Mesothelial cell of epicardium (in vitro differentiated cells): ENCODE measurements around the gene FAM124A. TPM values are rescaled to one million over a fixed set of nuclear protein-coding genes. Genes with fewer than 3 reads are reported as not detected.

ENCODE experiments used
- DNase-seq, 2 experiments: peaks; one replicate each; pipeline ENCODE4 v3.0.0; 2021; ENCODE audit warnings: low spot score in 2 of 2; ENCODE audit not compliant: unreplicated experiment in 2 of 2
- H3K27ac Mint-ChIP-seq: 2 replicates; pipeline ENCODE4 v1.8.0; 2021; ENCODE audit warnings: mixed read lengths
- H3K27me3 Mint-ChIP-seq: 2 replicates; pipeline ENCODE4 v1.8.0; 2021; ENCODE audit warnings: low read depth, mixed read lengths
- H3K36me3 Mint-ChIP-seq: 2 replicates; pipeline ENCODE4 v1.8.0; 2021; ENCODE audit warnings: mixed read lengths
- H3K4me1 Mint-ChIP-seq: 2 replicates; pipeline ENCODE4 v1.8.0; 2021; ENCODE audit warnings: mixed read lengths
- H3K4me3 Mint-ChIP-seq: 2 replicates; pipeline ENCODE4 v1.8.0; 2021; ENCODE audit warnings: mild to moderate bottlenecking, moderate library complexity, mixed read lengths
- H3K9me3 Mint-ChIP-seq: 2 replicates; pipeline ENCODE4 v1.8.0; 2021; ENCODE audit warnings: mixed read lengths
- total RNA-seq: library from RNA; stranded (reverse); gene quantifications from 3 replicates; pipeline ENCODE4 v1.2.1, GENCODE V29; 2021
- TF ChIP-seq, protein P1 (sequence below): fragments of 200-600 bp; sonication (generic); IDR thresholded peaks from one replicate; pipeline ENCODE4 v1.5.0; 2021; ENCODE audit warnings: antibody characterized with exemption; ENCODE audit not compliant: unreplicated experiment

Gene FAM124A, protein sequence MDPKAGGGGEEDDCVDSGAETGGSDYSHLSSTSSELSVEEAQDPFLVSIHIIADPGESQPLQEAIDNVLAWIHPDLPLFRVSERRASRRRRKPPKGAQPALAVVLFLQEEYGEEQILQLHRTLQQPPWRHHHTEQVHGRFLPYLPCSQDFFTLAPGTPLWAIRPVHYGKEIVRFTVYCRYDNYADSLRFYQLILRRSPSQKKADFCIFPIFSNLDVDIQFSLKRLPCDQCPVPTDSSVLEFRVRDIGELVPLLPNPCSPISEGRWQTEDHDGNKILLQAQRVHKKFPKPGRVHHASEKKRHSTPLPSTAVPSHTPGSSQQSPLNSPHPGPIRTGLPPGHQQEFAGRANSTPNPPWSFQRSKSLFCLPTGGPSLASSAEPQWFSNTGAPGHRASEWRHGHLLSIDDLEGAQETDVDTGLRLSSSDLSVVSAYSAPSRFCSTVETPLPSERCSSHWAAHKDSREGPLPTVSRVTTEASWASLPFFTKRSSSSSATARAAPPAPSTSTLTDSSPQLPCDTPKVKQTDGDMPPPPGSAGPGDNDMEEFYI
- total RNA-seq, result 0.66 to 0.91 TPM (median 0.78 TPM) in 3 replicates

DNA sequence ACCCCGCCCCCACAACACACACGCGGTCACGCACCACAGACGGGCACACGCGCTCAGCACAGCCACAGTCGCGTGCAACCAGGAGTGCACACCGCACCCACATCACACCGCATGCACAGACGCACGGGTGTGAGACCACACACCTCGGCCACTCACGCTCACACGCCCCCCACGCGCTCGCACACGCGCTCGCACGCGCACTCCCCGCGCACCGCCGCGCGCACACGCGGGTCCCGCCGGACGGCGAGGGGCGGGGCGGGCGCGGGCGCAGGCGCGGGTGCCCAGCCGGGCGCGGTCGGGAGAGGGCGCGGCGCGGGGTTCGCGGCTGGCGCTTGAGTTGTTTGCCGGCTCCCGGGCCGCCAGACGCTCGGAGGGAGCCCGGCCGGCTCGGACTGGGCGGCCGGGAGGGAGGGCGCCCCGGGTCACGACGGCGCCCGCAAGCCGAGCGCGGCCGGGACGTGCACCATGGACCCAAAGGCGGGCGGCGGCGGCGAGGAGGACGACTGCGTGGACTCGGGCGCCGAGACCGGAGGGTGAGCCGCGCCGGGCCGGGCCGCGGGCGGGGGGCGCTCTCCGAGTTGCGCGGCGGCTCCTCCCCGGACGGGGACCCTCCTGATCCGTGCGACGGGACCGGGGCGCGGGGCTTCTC, at the start of gene FAM124A:
Gene FAM124A, plus strand, starts transcription at position 362 of the 649 bp plus-strand sequence. Its CDS starts 104 bp downstream, at position 466.
- H3K4me3 Mint-ChIP-seq, result peak within 1 kb of the TSS; percentile 74
- no peak within 1 kb of the TSS for H3K27ac Mint-ChIP-seq
- H3K9me3 Mint-ChIP-seq, result no peaks in the 10 kb centered on the region
- peaks cover 7% of the 10 kb centered on the region for H3K4me1 Mint-ChIP-seq
- TF ChIP-seq, protein P1, sequence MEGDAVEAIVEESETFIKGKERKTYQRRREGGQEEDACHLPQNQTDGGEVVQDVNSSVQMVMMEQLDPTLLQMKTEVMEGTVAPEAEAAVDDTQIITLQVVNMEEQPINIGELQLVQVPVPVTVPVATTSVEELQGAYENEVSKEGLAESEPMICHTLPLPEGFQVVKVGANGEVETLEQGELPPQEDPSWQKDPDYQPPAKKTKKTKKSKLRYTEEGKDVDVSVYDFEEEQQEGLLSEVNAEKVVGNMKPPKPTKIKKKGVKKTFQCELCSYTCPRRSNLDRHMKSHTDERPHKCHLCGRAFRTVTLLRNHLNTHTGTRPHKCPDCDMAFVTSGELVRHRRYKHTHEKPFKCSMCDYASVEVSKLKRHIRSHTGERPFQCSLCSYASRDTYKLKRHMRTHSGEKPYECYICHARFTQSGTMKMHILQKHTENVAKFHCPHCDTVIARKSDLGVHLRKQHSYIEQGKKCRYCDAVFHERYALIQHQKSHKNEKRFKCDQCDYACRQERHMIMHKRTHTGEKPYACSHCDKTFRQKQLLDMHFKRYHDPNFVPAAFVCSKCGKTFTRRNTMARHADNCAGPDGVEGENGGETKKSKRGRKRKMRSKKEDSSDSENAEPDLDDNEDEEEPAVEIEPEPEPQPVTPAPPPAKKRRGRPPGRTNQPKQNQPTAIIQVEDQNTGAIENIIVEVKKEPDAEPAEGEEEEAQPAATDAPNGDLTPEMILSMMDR, result peak; percentile 27
- peaks cover 72% of the 10 kb centered on the region for H3K27me3 Mint-ChIP-seq
- H3K36me3 Mint-ChIP-seq, result no peaks in the 10 kb centered on the region
- DNase-seq, result peak; percentile 40 to 71

DNA sequence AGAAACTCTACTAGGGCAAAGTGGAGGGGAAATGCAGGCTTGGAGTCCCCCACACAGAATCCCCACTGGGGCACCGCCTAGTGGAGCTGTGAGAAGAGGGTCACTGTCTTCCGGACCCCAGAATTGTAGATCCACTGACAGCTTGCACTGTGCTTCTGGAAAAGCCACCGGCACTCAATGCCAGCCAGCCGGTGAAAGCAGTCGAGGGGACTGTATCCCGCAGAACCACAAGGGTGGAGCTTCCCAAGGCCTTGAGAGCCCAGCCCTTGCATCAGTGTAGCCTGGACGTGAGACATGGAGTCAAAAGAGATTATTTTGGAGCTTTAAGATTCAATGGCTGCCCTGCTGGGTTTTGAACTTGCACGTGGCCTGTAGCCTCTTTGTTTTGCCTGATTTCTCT, 47.2 kb upstream of the FAM124A start:
- no peak for DNase-seq
- Mint-ChIP-seq H3K36me3 (no peaks in the 10 kb centered on the region), H3K27ac (no peak overlapping the region), H3K27me3 (peaks cover 70% of the 10 kb centered on the region), H3K9me3 (peaks cover 19% of the 10 kb centered on the region), H3K4me3 (no peak overlapping the region), H3K4me1 (no peaks in the 10 kb centered on the region)
- TF ChIP-seq, protein P1, result no peak

DNA sequence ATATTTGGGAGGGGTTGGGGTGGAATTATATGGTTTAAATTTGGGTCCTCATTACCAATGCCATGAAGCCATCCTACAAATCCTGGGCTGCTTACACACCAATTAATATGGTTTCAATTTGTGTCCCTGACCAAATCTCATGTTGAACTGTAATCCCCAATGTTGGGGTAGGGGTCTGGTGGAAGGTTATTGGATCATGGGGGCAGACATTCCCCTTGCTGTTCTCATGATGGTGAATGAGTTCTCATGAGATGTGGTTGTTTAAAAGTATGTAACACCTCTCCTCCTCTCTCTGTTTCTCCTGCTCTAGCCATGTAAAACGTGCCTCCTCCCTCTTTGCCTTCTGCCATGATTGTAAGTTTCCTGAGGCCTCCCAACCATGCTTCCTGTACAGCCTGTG, 46.6 kb upstream of the FAM124A start:
- Mint-ChIP-seq H3K36me3 (no peaks in the 10 kb centered on the region), H3K4me1 (no peaks in the 10 kb centered on the region), H3K9me3 (peaks cover 19% of the 10 kb centered on the region), H3K27me3 (peaks cover 69% of the 10 kb centered on the region), H3K27ac (no peak overlapping the region), H3K4me3 (no peak overlapping the region)
- TF ChIP-seq, protein P1, result no peak
- no peak for DNase-seq

DNA sequence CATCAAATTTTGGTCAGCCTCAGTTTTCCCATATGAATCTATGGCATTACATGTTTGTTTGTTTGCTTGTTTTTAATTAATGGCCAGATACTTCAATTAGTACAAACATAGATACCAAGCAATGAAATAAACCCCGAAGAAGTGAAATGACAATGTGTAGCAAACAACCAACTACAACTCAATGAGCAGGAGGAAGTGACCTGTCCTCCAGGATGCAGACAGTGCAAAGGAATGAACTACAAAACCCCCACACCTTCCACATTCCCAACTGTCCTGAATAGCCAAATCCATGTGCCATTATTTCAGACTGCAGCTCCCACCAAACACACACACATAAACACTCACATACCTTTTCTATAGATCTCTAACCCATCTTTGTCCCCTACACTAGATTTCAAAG, 45.0 kb upstream of the FAM124A start:
- H3K9me3 Mint-ChIP-seq, result peaks cover 19% of the 10 kb centered on the region
- H3K27me3 Mint-ChIP-seq, result peaks cover 62% of the 10 kb centered on the region
- no peak overlapping the region for H3K4me3 Mint-ChIP-seq
- H3K36me3 Mint-ChIP-seq, result no peaks in the 10 kb centered on the region
- no peak for DNase-seq
- TF ChIP-seq, protein P1, result no peak
- no peaks in the 10 kb centered on the region for H3K4me1 Mint-ChIP-seq
- no peak overlapping the region for H3K27ac Mint-ChIP-seq

DNA sequence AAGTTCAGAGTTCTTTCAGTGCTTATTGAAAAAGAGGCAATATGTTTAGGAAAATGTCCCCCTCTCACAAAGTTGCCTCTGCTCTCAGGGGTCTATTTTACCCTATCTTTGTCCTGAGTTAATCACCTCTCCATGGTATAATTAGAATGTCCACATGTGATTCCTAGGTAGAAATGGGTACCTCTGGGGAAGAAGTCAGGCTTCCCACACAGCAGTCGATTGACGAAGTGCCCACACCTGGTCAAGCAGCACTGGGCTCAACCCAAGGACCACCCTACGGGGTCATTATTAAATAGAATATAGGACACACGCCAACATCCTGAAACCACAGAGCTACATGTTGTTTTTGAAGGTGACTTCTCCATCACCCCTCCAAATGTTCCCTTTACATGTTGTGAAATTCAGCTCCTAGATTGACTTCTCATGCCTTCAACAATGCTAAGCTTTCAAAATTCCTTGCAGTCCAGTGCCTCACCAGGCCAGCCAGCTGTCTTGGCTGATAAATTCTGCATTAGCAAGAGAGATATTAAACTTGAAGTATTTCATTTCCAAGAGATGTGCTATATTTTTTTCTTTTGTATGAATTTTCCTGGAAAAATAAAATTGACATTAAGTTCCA, 43.6 kb upstream of the FAM124A start:
- no peaks in the 10 kb centered on the region for H3K4me1 Mint-ChIP-seq
- TF ChIP-seq, protein P1, result no peak
- H3K36me3 Mint-ChIP-seq, result no peaks in the 10 kb centered on the region
- H3K9me3 Mint-ChIP-seq, result peaks cover 19% of the 10 kb centered on the region
- H3K27me3 Mint-ChIP-seq, result peaks cover 59% of the 10 kb centered on the region
- H3K27ac Mint-ChIP-seq, result no peak overlapping the region
- no peak overlapping the region for H3K4me3 Mint-ChIP-seq
- no peak for DNase-seq
